GM20431 (cell line): Measurements from ENCODE around the gene ZNF207.
"Not testable (repeated sequence)": the region's sequence is repeated elsewhere in the genome, so short reads cannot be mapped to it uniquely, and the experiment has no call there.

Experiments
- in situ Hi-C: fragments of 300-500 bp; cut with MseI, MboI; formaldehyde crosslinking; loops from one replicate; pipeline ENCODE4 v1.15.0; 2020; ENCODE audit warnings: low sequenced_read_pairs; ENCODE audit not compliant: unreplicated experiment

ZNF207 gene

DNA sequence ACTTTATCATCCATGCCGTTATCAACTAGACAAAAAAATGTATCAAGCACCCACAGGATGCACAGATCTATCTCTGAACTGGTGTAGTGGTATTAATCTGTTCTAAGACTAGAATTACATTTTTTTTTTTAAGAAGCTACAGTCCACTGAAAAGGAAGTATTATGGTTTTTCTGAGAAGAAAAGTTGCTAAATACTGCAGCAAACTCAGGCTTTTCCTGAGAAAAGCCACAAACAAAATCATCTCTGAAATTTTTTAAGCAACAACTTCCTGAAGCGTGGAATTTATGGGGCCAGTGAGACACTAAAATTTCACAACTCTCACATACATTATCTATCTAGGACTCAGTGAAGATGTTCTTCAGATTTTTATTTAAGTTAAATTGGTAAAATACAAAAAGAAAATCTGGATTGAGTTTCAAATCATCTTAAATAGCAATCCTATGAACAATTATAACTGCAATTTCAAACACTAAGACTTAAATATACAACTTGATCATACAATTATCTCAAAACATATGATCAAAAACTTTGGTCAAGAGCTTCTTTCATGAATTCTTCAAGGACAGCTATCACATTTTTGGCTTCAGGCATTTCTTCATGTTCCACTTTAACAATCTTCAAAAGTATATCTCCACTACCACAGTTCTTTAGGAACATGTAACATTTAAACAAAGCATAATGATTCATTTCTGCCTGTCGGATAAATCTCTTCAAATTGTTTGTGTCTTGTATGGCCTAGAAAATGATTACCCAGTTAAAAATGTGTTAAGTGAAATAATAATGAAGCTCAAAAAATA lies 18.5 kb upstream of the ZNF207 start:
- in situ Hi-C loops = no loop called here

DNA sequence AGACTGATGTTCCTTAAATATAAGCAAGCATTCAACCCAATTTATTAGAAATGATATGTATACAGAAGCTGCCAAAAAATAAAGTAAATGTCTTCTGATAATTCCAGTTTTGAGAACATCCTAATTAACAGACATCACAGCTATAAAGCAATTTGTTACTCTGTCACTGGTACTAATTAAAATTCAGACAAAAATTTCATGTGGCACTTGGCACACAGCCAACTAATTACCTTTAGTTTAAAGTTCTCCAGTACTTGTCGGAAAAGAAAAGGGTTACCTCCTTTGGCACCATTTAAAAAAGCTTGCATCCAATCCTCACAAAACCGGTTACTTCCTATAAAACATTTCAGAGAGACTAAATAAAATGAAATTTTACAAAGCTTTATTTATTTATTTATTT lies 16.8 kb upstream of the ZNF207 start:
- in situ Hi-C loops = no loop called here

DNA sequence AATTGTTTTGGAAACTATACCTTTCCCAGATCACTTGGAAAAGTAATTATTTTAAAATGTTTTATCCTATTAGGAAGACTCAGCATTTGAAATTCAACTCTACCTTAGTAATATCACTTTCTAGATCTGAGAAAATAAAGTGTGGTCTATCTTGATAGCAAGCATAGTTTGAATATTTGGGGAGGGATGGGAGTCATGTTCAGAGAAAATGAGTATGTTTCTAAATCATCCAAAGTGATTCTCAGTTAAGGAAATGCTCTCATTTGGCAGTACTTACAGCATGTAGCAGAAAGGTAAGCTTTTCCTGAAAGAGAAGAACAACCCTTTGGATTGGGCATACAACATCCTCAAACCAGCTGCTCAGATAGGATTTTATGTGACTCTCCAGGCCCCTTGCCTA lies 14.9 kb upstream of the ZNF207 start:
- in situ Hi-C loops = no loop called here

DNA sequence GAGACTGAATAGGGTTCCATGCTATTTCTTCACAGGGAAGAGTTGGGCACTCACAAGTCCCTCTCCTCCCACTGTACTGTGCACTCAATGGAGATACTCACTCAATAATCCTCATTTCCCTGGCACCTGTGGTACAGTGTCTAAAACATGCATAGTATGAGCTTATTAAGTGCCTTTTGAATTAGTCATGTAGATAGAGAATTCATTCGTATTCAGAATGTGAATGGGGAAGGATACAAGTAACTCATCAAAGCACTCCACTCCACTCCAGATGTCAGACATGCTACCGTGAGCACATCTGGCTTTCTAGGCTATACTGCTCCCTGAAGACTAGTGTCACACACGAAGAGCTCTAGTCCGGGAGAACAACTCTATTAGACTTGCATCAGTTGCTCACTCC lies 14.3 kb upstream of the ZNF207 start:
- in situ Hi-C loops = no loop called here

DNA sequence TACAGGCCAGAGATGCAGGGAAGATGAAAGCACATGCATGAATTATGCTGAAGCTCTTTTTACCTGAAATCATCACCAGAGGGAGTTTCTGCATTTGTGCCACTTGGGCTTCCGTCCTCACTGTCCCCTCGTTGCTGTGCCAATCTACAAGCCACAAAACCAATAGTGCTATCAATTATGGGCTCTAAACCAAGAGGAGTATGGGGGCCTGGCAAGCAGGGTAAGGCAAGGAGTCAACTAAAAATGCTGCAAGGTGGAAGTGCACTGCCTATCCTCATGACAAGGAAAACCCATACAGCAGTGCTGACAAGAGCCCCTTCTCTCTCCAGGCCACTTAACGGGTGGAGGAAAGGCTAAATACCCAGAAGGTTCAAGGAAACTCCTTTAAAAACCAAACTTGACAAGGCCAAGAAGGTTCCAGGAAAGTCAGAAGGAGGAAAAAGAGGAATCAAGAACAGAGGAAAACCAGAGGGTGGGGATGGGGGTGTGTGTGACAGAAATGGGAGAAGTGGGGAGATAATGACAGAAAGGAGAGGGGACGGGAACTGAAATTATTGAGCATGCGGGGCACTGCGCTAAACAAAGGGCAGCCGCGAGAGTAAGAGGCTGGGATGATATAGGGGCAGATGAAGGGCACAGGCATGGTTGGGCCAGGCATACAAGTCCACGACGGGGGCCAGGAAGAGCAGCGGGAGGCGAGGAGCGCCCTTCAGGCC lies 8.7 kb upstream of the ZNF207 start:
- in situ Hi-C loops = no loop called here

DNA sequence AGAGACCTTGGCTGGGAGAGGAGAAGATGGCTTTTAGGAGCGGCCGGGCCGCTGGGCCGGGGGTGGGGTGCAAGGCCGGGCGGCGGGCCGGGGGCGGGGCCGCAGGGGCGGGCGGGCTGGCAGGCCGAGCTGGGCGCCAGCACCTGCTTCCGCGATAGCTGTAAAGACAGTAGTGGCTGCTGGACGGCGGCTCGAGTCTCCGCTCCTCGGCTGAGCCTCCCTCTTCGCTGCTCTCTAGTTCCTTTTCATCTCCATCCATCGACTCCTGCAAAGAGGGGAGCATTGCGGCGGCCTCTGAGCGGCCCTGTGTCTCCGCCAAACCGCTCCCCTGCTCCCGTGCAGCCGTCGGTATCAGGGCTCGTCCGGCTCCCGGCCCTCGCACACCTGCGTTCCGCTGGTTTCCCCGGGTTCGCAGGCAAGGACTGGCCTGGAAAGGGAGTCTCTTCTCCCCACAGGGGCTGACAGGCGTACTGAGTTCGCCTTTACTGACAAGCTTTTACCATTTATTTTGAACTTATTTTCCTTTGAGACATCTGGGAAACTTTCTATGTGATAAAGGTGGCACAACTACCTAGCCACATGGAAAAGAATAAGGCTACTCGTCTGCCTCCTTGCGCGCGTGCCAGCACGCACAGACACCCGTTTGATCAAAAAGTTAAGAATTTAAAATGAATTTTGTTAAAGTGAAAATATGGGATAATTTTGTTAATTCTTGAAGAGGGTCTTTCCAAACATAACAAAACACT lies 7.9 kb upstream of the ZNF207 start, which contains the start of gene C17orf75:
TSS of gene C17orf75 (minus strand) at position 317 of the 746 bp plus-strand sequence. CDS start at position 283, 34 bp downstream.
- in situ Hi-C loops = no loop called here

DNA sequence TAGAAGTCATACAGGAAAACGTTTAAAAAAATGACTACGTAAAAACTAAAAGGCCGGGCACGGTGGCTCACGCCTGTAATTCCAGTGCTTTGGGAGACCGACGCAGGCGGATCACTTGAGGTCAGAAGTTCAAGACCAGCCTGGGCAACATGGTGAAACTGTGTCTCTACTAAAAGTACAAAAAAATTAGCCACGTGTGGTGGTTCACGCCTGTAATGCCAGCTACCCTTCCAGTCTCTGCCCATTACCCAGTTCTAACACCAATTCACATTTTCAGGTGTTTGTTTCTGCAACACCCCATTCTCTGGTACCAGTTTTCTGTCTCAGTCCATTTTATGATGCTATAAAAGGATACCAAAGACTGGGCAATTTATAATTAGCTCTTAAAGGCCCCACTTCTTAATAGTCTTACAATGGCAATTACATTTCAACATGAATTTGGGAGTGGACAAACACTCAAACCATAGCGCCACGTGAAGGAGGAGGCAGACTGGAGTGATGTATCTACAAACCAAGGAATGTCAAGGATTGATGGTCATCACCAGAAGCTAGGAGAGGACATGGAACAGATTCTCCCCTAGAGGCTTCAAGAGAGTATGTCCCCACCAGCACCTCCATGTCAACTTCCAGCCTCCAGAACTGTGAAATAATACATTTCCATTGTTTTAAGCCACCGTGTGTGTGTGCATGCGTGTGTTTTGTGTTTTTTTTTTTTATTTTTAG lies 7.2 kb upstream of the ZNF207 start:
- in situ Hi-C loops = no loop called here

DNA sequence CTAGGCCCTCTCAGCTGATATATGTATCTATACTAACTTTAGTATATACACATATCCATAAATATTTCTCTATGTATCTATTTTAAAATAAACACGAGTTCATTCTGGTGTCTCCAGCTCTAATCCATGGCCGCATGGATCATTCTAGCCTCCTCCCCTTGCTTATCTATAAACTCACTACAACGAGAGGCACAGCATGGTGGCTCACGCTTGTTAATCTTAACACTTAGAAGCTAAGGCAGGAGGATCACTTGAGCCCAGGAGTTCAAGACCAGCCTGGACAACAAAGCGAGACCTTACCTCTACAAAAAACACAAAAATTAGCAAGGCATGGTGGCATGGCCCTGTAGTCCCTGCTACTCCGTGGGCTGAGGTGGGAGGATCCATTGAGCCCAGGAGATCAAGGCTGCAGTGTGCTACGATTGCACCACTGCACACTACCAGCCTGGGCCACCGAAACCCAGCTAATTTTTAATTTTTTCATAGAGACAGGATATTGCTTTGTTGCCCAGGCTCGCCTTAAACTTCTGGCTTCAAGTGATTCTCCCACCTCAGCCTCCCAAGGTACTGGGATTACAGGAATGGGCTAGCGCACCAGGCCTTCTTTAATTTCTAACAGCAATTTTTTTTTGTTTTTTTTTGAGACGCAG lies 3.9 kb upstream of the ZNF207 start:
- in situ Hi-C loops = no loop called here

DNA sequence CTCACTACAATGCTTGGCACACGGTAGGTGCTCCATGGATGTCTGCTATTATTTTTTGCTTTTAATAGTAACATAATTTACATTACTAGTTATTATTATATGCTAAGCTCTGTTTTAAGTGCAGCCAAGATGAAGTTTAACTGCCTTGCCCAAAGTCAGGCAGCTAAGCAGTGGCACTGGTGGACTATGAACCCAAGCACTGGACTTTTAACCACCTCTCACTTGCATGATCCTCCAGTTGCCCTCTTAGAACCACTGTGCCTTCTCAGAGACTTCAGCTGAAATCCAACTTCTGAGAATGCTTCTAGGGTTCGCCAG lies 1.5 kb upstream of the ZNF207 start:
- in situ Hi-C loops = no loop called here

DNA sequence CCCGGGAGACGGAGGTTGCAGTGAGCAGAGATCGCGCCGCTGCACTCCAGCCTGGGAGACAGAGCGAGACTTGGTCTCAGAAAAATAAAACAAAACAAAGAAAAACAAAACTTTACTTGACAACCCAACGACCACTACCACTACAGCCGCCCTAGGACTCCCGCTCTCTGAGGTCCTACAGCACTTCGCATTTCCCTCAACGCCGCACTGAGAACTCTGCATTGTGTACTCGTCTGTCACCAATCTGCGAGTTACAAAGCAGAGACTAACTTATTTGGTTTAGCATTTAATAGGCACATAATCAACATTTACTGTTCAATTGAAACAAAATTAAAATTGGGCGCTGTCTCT lies 479 bp upstream of the ZNF207 start:
- in situ Hi-C loops = no loop called here

DNA sequence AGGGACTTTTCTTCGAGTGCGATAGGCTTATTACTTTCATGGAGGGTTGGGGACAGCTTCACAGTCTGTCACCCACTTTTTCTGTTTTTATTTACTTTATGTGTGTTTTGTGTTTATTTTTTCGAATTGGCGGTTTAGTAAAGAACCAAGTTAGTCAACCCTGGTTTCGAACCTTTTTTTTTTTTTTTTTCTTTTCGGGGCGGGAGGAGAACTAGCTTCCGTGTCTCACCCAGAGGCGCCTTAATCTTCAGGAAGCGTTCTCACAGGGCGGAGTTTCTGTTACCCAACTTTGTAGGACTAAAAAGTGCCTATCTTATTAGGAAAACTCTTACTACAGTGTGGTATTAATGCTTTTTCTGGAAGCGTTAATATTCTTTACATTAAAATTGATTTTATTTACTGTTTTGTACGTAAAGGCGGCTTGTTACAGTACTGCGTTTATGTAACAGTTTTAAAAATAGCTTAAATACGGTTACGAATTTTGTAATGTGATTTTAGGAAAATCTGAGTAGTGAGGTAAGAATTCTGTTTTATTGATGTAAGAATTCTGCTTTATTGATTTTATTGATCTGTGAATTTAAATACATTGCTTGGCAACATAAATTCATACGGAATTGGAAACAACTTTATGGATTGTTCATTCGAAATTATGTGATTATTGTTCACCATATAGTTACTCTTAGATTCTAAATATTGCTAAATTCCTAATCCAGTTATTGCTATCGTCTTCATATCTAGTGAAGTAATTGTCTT lies 885 bp downstream of the ZNF207 start:
- in situ Hi-C loops = no loop called here

DNA sequence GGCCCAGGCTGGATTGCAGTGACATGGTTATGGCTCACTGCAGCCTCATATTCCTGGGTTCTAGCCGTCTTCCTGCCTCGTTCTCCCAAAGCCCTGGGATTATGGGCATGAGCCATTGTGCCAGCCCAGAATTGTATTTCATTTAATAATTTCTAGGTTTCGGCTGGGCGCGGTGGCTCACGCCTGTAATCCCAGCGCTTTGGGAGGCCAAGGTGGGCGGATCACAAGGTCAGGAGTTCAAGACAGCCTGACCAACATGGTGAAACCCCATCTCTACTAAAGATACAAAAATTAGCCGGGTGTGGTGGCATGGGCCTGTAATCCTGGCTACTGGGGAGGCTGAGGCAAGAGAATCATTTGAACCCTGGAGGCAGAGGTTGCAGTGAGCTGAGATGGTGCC lies 2.8 kb downstream of the ZNF207 start:
- in situ Hi-C loops = not testable (repeated sequence)

DNA sequence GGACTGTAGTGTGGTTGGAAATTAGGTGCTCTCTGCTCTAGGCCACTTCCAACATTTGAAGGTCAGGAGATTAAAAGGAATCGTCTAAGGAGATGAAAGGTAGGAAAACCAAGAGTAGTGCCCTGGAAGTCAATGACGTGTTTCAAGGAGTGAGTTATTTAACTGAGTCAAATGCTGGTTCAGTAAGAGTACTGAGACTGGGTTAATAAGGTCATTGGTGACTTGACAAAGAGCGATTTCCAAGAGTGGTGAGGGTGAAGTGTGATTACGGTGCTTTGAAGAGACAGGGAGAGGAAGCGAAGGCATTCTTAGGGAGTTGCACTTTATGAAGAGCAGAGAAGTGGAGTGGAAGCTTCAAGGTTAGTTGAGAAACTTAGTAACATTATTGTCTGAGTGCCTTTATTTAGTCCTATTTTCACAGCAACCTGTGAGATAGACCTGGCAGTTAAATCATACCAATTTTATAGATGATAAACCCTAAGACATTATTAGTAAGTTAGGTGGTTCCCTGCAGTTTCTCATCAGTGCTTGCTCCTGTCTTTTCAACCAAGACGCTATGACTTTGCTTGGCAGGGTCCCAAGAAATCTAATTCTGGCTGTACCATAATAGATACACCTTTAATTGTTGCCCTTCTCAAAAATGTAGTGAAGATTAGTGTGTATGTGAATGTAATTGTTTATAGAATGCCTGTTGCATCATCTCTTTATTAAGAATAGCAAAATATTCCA lies 5.9 kb downstream of the ZNF207 start:
- in situ Hi-C loops = no loop called here

DNA sequence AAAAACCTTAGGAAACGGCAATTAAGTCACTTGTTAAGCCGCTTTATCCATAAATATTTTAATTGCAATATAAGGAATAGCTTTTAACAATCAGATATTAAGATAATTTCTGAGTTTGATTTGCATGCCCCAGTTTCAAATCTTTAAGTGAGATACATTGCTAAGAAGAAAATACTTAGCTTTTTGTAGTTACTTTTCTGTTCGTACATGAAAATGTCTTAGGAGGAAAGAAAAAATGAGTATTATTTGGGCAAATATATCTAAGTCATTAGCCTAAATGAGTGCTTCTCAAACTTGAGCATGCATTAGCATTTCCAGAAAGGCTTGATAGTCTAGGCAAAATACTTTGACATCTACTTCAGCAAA lies 6.4 kb downstream of the ZNF207 start:
- in situ Hi-C loops = no loop called here

DNA sequence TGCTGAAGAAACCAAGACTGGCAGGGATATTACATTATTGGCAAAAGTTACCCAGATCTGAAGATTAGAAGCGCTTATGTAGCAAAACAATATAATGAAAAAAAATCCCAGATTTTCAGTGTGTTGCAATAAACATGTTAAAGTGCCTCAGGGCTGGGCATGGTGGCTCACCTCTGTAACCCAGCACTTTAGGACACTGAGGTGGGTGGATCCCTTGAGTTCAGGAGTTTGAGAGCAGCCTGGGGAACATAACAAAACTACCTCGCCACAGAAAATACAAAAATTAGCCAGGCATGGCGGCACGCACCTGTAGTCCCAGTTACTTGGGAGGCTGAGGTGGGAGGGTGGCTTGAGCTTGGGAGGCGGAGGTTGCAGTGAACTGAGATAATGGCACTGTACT lies 6.8 kb downstream of the ZNF207 start:
- in situ Hi-C loops = no loop called here

DNA sequence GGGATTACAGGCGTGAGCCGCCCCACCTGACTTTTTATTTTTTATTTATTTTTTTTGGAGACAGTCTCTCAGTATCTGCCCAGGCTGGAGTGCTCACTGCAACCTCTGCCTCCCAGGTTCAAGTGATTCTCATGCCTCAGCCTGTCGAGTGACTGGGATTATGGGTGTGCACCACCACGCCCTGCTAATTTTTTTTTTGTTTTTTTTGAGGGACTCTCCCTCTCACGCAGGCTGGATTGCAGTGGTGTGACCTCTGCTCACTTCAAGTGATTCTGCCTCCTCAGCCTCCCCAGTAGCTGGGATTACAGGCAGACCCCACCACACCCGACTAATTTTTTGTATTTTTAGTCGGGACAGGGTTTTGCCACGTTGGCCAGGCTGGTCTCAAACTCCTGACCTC lies 7.7 kb downstream of the ZNF207 start:
- in situ Hi-C loops = no loop called here

DNA sequence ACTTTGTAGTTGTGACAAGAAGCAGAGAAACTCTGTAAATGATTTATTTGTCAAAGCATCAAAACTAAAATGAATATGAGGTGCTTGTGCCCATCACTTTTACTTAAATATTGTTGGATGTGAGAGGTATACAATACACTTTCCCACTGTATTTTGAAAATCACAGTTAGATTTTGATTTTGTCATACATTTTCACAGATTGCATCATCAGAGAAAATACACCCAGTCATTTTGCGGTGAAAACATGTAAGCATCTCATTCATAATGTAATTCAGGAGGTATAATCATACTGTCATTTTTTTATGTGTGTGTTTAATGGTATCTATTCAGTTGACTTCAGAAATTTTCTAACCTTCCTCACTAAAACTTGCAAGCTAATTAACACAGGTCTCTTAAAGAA lies 11.3 kb downstream of the ZNF207 start:
- in situ Hi-C loops = no loop called here

DNA sequence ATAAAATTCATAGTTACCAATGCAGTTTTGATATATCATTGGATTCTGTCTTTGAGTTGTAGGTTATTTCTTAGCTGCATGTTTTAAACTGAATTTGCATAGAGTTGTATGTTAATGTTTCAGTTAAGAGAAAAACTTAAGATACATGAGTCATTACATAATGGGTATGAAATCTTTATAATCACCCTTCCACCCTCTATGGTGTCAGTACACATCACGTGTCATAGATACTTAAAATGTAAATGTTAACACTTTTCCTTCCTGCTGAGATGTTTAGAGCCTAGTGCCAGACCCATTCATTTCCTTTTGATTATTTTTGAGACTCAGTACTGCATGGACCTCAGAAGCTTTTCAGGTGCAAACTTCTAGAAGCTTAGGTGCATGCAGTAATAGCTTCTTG lies 20.5 kb downstream of the ZNF207 start:
- in situ Hi-C loops = no loop called here
